ENCODE results near the gene KSR1.

DNA sequence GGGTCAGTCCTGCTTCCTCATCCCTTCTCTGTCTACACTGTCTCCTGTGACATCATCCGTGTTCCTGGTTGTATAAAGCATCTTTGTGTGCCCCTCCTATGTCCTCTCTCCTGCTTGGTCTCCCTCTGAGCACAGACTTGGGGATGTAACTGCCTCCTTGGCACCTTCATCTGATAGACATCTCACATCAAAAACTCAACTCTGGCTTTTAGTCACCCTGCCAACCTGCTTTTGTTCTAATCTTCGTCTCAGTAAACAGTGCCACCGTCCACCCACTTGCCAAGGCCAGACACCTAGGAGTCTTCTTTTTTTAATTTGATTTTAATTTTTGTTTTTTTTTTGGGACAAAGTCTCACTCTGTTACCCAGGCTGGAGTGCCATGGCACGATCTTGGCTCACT, 16.9 kb upstream of the KSR1 start:
- TF ChIP-seq EZH2phosphoT487 (IDR thresholded peaks at IDR 0.05; ENCODE audit: insufficient read depth, low read depth) (no peak), EZH2 (IDR thresholded peaks at IDR 0.05; ENCODE audit: insufficient read depth, poor library complexity, severe bottlenecking) (no peak)

Data from GM23248 (cell line).